RWPE1 (cell line): ENCODE data around the gene MEG3.
"Not testable (repeated sequence)": the region's sequence is repeated elsewhere in the genome, so short reads cannot be mapped to it uniquely, and the experiment has no call there.

Experiments
- CTCF ChIA-PET: fragments of 350-600 bp; sonication (Branson Sonifier 250); formaldehyde crosslinking; extraction: SDS; loops from one replicate; lab custom pipeline; 2021; lab: Yijun Ruan, JAX
- POLR2A ChIA-PET: fragments of 400-600 bp; formaldehyde crosslinking; extraction: SDS; loops from one replicate; lab custom pipeline; 2020; ENCODE audit warnings: antibody characterized with exemption; ENCODE audit not compliant: low non-redundant PET; lab: Yijun Ruan, JAX
- DNase-seq: peaks from one replicate; pipeline ENCODE4 v3.0.0; 2012; ENCODE audit warnings: low spot score
- H3K27ac ChIP-seq: fragments of 450-650 bp; 2 replicates; pipeline ENCODE4 v1.5.1; 2017
- TF ChIP-seq, protein P1 (sequence below): fragments of 450-650 bp; conservative IDR thresholded peaks from 2 replicates; pipeline ENCODE4 v1.5.1; 2017; ENCODE audit warnings: low read depth, mild to moderate bottlenecking

Gene MEG3

DNA sequence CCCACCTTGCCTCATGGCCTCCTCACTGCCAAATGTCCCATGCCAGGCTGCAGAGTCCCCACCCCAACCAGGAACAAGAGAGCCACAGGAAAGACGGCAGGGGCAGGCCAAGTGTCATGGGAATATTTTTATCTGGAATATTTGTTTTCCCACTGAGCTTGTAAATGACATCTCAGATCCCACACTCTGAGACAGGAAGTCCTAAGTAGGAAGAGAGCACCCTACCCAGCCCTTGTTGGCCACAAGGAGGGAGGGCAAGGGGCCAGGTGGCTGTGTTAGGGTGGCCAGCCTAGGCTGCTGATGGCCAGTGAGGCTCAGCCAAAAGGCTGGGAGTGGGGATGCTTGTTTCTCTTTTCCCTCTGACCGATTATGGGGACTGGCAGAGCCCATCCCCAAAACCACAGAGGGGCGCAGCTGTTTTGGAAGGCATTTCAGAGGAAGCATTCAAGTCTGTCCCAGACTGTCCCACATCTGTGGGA lies 7.7 kb upstream of the MEG3 start:
- DNase-seq, result no peak
- POLR2A ChIA-PET, result no interaction called here
- CTCF ChIA-PET, result interaction anchor here (0.7 kb wide), 1 partner anchor 10 kb away, joined by 3 read pairs; no protein-coding TSS in a partner anchor
- TF ChIP-seq, protein P1, sequence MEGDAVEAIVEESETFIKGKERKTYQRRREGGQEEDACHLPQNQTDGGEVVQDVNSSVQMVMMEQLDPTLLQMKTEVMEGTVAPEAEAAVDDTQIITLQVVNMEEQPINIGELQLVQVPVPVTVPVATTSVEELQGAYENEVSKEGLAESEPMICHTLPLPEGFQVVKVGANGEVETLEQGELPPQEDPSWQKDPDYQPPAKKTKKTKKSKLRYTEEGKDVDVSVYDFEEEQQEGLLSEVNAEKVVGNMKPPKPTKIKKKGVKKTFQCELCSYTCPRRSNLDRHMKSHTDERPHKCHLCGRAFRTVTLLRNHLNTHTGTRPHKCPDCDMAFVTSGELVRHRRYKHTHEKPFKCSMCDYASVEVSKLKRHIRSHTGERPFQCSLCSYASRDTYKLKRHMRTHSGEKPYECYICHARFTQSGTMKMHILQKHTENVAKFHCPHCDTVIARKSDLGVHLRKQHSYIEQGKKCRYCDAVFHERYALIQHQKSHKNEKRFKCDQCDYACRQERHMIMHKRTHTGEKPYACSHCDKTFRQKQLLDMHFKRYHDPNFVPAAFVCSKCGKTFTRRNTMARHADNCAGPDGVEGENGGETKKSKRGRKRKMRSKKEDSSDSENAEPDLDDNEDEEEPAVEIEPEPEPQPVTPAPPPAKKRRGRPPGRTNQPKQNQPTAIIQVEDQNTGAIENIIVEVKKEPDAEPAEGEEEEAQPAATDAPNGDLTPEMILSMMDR, result no peak
- H3K27ac ChIP-seq, result no peak overlapping the region

DNA sequence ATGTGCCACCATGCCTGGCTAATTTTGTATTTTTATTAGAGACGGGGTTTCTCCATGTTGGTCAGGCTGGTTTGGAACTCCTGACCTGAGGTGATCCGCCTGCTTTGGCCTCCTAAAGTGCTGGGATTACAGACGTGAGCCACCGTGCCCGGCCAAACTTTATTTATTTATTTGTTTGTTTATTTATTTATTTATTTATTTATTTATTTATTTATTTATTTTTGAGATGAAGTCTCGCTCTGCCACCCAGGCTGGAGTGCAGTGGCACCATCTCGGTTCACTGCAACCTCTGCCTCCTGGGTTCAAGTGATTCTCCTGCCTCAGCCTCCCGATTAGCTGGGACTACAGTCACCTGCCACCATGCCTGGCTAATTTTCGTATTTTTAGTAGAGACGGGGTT lies 7.0 kb upstream of the MEG3 start:
- POLR2A ChIA-PET, H3K27ac ChIP-seq, DNase-seq, CTCF ChIA-PET: not testable (repeated sequence)

DNA sequence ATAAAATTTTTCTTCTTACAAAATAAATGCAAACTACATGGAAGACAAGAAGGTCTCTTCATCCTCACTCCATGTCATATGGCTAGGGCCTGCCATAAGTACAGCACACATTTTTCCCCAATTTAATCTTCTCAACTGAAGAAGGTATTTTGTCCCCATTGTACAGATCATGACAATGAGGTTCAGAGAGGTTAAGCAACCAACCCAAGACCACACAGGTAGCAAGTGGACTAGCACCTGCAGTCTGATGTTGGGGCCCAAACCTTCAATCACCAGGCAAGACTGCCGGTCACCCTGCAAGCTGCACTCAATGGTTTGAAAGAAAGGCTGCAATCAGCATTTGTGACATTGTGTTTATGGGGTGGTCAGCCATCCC lies 6.5 kb upstream of the MEG3 start:
- TF ChIP-seq, protein P1, result no peak
- ChIA-PET POLR2A (no interaction called here), CTCF (no interaction called here)
- H3K27ac ChIP-seq, result no peak overlapping the region
- no peak for DNase-seq

DNA sequence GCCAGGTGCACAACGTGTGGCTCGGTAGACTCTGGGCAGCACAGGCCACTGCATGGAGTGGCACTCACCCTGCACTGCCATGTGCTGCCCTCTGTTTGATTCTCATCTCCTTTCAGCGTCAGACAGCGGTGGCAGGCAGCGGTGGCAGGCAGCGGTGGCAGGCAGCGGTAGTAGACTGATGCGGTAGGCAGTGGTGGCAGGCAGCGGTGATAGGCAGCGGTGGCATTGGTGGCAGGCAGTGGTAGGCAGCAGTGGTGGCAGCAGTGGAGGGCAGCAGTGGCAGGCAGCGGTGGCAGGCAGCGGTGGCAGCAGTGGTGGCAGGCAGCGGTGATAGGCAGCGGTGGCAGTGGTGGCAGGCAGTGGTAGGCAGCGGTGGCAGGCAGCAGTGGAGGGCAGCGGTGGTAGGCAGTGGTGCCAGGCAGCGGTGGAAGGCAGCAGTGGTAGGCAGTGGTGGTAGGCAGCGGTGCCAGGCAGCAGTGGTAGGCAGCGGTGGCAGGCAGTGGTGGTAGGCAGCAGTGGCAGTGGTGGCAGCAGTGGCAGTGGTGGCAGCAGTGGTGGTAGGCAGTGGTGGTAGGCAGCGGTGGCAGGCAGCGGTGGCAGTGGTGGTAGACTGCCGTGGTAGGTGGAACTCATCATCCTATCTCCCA lies 6.0 kb upstream of the MEG3 start:
- DNase-seq, result no peak
- CTCF ChIA-PET, result no interaction called here
- TF ChIP-seq, protein P1, result no peak
- no peak overlapping the region for H3K27ac ChIP-seq
- POLR2A ChIA-PET, result no interaction called here

DNA sequence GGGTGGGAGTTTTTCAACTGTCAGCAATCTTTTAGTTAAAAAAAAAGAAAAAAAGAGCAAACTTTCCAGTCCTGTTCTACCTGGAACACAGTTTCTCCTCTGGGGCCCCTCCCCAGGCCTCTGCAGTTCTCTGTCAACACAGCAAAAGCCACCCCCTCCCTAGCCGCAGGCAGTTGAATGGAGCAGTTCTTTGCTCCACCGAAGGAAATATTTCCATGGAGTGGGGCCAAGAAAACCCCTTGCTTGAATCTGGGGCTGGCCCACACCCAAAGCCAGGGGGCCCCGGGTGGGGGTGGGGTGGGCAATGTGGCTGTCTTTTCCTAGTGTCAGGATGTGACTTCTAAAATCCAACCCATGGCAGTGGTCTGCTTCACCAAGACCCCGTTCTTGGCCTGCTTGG lies 5.0 kb upstream of the MEG3 start:
- no peak overlapping the region for H3K27ac ChIP-seq
- POLR2A ChIA-PET, result no interaction called here
- TF ChIP-seq, protein P1, result no peak
- CTCF ChIA-PET, result no interaction called here
- DNase-seq, result no peak

DNA sequence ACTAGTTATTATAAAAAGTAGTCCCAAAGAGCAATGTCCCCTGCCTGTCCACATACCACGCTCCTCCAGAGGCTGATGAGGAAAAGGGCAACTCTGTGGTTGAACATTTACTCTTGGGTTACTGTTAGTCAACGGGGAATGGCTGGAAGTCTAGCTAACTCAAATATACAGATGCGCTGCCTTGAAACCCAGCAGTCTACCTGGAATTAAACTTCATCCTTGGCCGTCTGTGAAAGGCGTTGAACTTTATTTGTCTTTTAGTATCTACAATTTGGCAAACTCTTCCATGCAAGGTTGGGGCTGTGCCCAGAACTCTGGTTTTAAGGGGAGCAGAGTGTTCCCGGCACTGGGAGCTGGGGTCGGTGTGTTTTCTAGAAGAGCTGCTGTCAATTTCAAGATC lies 3.9 kb upstream of the MEG3 start:
- DNase-seq, result no peak
- no peak overlapping the region for H3K27ac ChIP-seq
- ChIA-PET CTCF (interaction anchor here (0.6 kb wide), 1 partner anchor 159 kb away, joined by 3 read pairs; no protein-coding TSS in a partner anchor), POLR2A (interaction anchor here (0.5 kb wide), 1 partner anchor 15 kb away, joined by 9 read pairs; no protein-coding TSS in a partner anchor)
- TF ChIP-seq, protein P1, result no peak
